ENCODE measurements around the gene SLC22A23.

- no peak for TF ChIP-seq POLR2A (IDR thresholded peaks at IDR 0.05)
- TF ChIP-seq CTCF (IDR thresholded peaks at IDR 0.05) = no peak
- no peak for TF ChIP-seq EP300 (IDR thresholded peaks at IDR 0.05)
- TF ChIP-seq POLR2AphosphoS5 (IDR thresholded peaks at IDR 0.05) = no peak
Measured at GRCh38 chr6:3466488-3467219, 9.8 kb upstream of the SLC22A23 start.

Measured in sigmoid colon (tissue), 4 donors.